Activated CD4-positive, alpha-beta T cell treated with anti-CD3 and anti-CD28 coated beads, Interleukin-2, Interleukin-6, amounts not matched to agents 100 ng/mL and 50 ng/mL, durations not matched to agents 16 hours and 8 hours (primary cell): ENCODE measurements around the gene TCL1A.
"Not testable (repeated sequence)": the region's sequence is repeated elsewhere in the genome, so short reads cannot be mapped to it uniquely, and the experiment has no call there.

ENCODE experiments used
- DNase-seq: peaks from one replicate; pipeline ENCODE4 v3.0.0-alpha.2; 2020

TCL1A gene

DNA sequence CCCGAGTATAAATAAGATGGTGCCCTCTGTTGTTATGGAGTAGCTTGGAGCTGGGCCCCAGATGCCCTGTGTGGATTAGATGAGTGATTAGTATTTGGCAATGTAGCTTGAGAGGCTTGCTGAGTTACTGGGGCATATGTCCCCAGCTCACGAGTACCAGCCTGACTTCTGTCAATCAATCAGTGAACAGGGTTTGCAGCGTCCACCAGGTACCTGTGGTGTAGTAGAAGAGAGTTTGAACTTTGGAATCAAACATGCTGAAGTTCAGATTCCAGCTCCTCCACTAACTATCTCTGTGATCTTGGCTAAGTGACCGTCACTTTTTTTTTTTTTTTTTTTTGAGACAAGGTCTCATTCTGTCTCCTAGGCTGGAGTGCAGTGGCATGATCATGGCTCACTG lies 39.3 kb downstream of the TCL1A start:
- no peak for DNase-seq

DNA sequence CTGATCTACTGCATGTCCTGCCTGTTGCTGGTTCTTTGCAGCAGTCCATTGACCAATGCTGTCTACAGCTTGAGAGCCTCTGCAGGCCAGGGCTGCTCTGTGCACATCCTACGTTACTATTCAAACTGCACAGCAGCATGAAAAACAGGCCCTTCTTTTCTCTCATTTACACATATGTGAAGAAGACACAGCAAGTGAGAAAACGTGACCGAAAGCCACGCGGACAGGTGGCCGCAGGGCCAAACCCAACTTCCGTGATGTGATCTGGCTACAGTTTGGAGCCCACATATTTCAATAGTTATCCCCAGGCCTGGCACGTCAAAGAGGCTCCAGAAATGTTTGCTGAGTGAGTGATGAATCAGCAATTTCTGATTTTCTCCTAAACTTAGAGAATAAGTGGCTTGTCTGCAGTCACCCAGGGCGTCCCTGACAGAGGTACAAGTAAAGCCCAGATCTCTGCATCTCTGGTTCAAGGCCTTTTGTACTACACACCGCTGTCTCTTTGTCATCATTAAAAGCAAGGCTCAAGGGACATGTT lies 45.6 kb downstream of the TCL1A start:
- DNase-seq = no peak

DNA sequence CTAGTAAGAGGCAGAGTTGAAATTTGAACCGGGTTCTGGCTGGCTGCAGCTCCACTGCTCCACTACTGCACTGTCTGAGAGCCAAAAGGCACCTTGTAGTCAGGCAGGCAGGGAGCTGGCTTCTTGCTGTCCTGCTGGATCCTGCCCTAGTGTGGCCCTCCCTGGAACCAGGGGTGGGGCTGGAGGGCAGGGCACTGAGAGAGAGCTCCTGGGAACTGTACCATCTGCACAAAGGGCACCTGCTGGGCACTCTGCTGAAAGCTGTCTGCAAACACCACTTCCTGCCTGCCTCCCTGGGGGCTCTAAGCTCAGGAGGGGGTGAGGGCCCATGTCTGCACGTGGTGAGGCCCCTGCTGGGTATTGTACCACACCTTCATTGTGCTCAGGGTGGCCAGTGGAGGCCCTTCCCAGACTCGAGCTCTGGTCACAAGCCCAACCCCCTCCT lies 46.7 kb downstream of the TCL1A start:
- no peak for DNase-seq

DNA sequence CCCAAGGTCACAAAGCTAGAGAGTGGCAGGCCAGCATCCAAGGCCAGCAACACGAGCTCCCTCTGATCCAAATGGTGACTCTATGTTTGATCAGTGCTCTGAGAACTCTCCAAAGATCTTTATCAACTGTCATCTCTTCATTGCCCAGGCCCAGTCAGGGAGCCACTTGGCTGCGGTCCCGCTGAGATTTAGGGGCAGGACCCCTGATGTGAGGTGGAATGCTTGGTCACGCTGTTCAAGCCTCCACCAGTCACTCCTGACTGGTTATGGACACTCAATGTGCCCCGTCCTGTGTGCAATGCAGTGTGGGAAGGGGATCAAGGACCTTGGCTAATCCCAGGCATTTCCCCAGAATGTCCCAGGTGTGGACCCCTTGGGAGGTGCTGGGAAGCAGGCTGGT lies 47.5 kb downstream of the TCL1A start:
- no peak for DNase-seq

DNA sequence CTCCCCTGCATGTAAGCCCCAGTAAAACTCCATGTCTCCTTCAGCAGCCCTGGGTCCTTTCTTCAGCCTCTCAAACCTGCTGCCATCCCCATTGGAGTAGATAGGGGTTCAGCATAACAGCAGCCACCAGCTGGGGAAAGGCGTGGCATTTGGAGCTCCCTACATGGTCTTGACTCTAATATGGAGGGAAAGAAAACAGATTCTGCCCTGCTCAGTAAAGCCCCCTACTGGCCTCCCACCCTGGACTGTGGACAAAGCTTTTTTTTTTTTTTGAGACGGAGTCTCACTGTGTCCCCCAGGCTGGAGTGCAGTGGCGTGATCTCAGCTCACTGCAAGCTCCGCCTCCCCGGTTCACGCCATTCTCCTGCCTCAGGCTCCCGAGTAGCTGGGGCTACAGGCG lies 48.4 kb downstream of the TCL1A start:
- DNase-seq = not testable (repeated sequence)

DNA sequence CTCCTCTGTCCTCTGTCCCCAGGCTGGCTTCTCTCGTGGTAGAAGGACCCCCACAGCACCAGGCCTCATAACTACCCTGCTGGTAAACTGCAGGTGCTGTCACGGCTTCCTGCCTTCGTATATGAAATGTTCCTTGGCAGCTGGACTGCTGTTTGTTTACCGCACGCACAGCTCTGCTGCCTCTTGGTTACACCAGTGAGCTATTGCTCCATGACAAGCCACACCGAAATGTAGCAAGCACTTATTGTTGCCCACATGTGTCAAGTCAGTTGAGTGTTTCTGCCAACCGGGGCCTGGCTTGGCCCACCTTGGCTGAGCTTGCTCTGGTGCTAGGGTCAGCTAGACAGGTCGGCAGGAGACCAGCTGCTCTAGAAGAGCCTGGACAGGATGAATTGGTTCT lies 49.4 kb downstream of the TCL1A start:
- DNase-seq = no peak

DNA sequence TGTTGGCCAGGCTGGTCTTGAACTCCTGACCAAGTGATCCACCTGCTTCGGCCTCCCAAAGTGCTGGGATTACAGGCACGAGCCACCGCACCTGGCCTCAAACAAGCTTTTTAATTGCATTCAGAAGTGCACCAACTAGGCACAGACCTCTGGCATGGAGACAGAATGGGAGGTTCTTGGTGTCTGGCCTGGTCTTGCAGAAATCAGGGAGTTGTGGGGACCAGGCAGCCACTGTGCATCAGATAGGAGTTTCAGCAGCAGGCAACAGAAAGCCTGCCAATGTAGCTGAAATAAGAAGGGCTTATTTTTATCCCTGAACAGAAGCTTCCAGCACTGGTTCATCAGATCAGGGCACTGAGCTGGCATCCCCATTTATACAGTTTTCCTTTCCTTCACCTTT lies 49.9 kb downstream of the TCL1A start:
- DNase-seq = no peak

DNA sequence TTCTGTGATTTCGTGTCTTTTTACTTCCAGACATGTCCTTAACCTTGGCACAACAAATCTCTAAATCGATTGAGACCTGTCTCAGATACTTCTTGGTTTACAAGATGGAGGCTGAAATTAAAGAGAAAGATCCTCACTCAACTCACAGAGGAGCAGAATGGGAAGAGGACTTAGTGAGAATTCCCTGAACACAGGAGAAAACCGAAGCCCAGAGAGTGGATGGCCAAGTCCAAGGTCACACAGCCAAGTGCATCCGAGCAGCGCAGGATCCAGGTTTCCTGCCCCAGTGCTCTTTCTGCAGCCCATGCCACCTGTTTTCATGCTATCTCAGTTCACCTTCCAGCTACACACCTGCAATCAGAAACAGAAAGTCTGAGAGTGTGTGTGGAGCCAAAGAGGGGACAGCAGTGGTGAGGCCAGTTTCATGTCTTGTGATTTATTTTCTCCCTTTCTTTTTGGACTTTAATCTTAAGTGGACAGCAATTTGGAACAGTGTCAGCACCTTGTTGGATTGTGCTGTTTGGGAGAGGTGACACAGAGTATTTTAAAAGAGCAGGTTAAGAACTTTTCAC lies 50.6 kb downstream of the TCL1A start:
- DNase-seq = no peak

DNA sequence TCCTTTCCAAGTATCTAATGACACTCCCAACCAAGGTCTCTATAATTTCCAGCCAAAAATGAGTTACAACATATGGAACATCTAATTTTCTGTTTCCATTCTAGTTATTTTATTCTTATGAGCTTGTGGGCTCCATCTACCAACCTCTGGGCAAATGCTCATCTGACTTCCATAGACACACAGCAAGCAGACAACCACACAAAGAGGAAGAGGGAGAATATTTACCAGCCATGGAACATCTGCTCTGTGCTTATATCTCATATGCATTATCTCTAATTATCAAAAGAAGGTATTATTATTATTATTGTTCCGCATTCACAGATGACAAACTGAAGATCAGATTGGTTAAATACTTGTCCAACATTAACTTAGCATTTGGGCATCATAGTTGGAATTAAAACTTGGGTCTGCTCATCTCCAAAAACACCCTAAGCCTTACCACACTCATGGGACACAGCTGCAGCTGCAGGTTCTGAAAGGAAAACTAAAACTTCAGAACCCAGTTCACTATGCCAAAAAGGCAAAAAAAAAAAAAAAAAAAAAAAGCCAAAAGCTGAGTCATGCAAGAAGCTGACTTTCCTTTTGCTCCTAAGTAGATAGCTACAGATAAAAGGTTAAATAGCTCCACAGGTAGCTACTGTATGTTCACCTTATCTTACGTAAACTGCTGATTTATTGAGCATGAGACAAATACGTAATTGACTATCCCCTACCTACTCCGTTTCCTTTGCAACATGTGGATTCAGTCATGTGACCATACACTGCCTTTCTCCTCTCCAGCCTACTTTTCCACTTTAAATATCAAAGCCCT lies 51.3 kb downstream of the TCL1A start:
- DNase-seq = no peak

DNA sequence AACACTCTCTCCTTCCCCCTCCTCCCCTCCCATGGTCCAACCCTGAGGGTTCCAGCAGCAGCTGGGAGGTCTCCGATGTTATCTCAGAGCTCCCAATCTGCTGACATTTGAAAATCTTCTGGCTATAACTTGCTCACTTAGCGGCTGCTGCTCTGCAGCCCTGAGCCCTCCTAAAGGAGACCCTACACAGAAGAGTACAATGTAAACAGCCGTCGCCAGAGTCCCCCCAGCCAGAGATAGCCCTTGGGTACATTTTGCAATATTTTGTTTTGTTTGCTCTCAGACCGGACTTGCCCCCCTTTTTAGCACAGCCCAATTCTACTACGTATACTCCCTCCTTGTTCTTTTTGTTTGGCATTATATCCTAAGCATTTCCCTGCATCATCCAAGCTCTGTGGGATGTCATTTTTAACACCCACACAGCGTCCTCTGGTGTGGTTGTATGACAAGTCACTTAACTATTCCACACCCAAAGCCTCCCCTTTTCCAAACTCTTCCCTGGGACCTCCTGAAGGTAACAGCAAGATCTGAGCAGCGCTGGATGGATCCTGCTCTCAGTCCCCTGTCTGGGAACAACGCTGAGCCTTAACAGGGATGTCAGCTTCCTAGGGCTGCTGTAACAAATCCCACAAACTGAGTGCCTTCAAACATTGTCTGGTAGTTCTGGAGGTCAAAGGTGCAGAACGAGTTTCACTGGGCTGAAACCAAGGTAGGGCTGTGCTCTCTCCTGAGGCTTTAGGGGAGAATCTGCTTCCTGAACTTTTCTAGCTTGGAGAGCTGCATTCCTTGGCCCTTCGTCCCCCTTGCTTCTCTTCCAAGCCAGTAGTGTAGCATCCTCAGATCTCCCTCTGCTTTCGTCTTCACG lies 53.0 kb downstream of the TCL1A start:
- DNase-seq = no peak

DNA sequence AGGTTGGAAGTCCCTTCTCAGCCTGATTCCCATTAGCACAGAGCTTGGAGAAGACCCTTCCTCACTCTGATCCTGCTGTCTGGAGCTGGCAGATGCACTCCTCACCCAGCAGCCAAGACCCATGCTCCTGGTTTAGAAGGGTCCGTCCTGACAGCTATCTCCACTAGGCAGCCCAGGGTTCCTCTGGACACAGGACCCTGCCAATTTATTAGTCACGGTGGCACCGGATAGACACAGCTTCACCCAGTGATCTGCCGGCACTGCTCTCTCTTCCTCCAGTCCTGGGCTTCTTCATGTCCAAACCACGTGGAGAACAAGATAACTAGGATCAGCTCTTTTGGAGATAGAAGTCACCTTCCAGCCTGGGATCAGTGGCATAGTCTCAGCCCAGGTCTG lies 53.9 kb downstream of the TCL1A start:
- no peak for DNase-seq
